Measurements from ENCODE around the gene SPTSSA. TPM values are rescaled to one million over a fixed set of nuclear protein-coding genes. Genes with fewer than 3 reads are reported as not detected.

The SPTSSA gene
- total RNA-seq, 1 donor from 2014 or later: 14.8 TPM

- no peak for ATAC-seq
- DNase-seq (ENCODE audit: low spot score): no peak
Measured at GRCh38 chr14:34474187-34474679, 12.2 kb upstream of the SPTSSA start.

- DNase-seq (ENCODE audit: low spot score) (no peak), ATAC-seq (no peak)
Measured at GRCh38 chr14:34472706-34473279, 10.8 kb upstream of the SPTSSA start.

GRCh38 chr14:34470319-34470718 lies 8.3 kb upstream of the SPTSSA start:
- DNase-seq (ENCODE audit: low spot score) (no peak), ATAC-seq (no peak)

- no peak for DNase-seq (ENCODE audit: low spot score)
Measured at GRCh38 chr14:34466691-34467090, 4.7 kb upstream of the SPTSSA start.

GRCh38 chr14:34465069-34465859 lies 3.2 kb upstream of the SPTSSA start:
- ATAC-seq: no peak
- no peak for DNase-seq (ENCODE audit: low spot score)

More at GRCh38 chr14:34466691-34467090, 4.7 kb upstream of the SPTSSA start:
- no peak for ATAC-seq

- ATAC-seq (no peak), DNase-seq (ENCODE audit: low spot score) (no peak)
Measured at GRCh38 chr14:34463598-34463961, 1.5 kb upstream of the SPTSSA start.

GRCh38 chr14:34461334-34462131 lies 507 bp downstream of the SPTSSA start:
- DNase-seq (ENCODE audit: low spot score): peak; percentile 65
- peak; percentile 70 for ATAC-seq

- no peak for DNase-seq (ENCODE audit: low spot score)
- ATAC-seq: no peak
Measured at GRCh38 chr14:34460841-34461240, 1.2 kb downstream of the SPTSSA start.

GRCh38 chr14:34460295-34460694 lies 1.7 kb downstream of the SPTSSA start:
- DNase-seq (ENCODE audit: low spot score) (no peak), ATAC-seq (no peak)

- no peak for ATAC-seq
- DNase-seq (ENCODE audit: low spot score): no peak
Measured at GRCh38 chr14:34457186-34457585, 4.9 kb downstream of the SPTSSA start.

GRCh38 chr14:34453226-34453625 lies 8.8 kb downstream of the SPTSSA start:
- ATAC-seq (peak; percentile 36), DNase-seq (ENCODE audit: low spot score) (no peak)

GRCh38 chr14:34452258-34452822 lies 9.7 kb downstream of the SPTSSA start:
- ATAC-seq (no peak), DNase-seq (ENCODE audit: low spot score) (no peak)

- DNase-seq (ENCODE audit: low spot score) (no peak), ATAC-seq (no peak)
Measured at GRCh38 chr14:34450958-34451357, 11.1 kb downstream of the SPTSSA start.

GRCh38 chr14:34450542-34450915 lies 11.5 kb downstream of the SPTSSA start:
- DNase-seq (ENCODE audit: low spot score) (no peak), ATAC-seq (peak; percentile 72)

- ATAC-seq (no peak), DNase-seq (ENCODE audit: low spot score) (no peak)
Measured at GRCh38 chr14:34449819-34450541, 12.1 kb downstream of the SPTSSA start.

GRCh38 chr14:34439090-34439489 lies 22.9 kb downstream of the SPTSSA start:
- no peak for ATAC-seq

GRCh38 chr14:34438438-34438837 lies 23.6 kb downstream of the SPTSSA start:
- DNase-seq (ENCODE audit: low spot score) (no peak), ATAC-seq (no peak)

More at GRCh38 chr14:34439090-34439489, 22.9 kb downstream of the SPTSSA start:
- DNase-seq (ENCODE audit: low spot score): no peak

- ATAC-seq (no peak), DNase-seq (ENCODE audit: low spot score) (no peak)
Measured at GRCh38 chr14:34437729-34438080, 24.3 kb downstream of the SPTSSA start.

- ATAC-seq: peak; percentile 53
- no peak for DNase-seq (ENCODE audit: low spot score)
Measured at GRCh38 chr14:34436960-34437728, 24.9 kb downstream of the SPTSSA start.

Data from left lobe of liver (tissue), 2 donors.